Suppressor macrophage treated with lipopolysaccharide for 1 hour (primary cell): Measurements from ENCODE around the gene AOX1.
"Not testable (repeated sequence)": the region's sequence is repeated elsewhere in the genome, so short reads cannot be mapped to it uniquely, and the experiment has no call there.

Source experiments
- DNase-seq, 3 donors: peaks; one replicate each; pipeline ENCODE4 v3.0.0-alpha.2; 2020 to 2022

AOX1 gene

GRCh38 chr2:200603972-200604371 is 18.2 kb downstream of the AOX1 start:
- no peak for DNase-seq

GRCh38 chr2:200604571-200605255 is 18.9 kb downstream of the AOX1 start:
- no peak for DNase-seq

GRCh38 chr2:200608341-200609027 is 22.7 kb downstream of the AOX1 start:
- DNase-seq = no peak

GRCh38 chr2:200609028-200609614 is 23.3 kb downstream of the AOX1 start:
- DNase-seq = no peak

- not testable (repeated sequence) for DNase-seq
Measured at GRCh38 chr2:200610217-200610616, 24.4 kb downstream of the AOX1 start.

- no peak for DNase-seq
Measured at GRCh38 chr2:200613692-200614091, 27.9 kb downstream of the AOX1 start.

GRCh38 chr2:200614249-200614648 is 28.4 kb downstream of the AOX1 start:
- DNase-seq = no peak

- peak; percentile 62 to 66 (median 62) for DNase-seq
Measured at GRCh38 chr2:200615247-200615646, 29.4 kb downstream of the AOX1 start.

GRCh38 chr2:200616193-200616592 is 30.4 kb downstream of the AOX1 start:
- DNase-seq = peak; percentile 14 to 46 (median 31)

- peak in 1 of 3 donors; percentile 15 for DNase-seq
Measured at GRCh38 chr2:200616656-200617055, 30.8 kb downstream of the AOX1 start.

GRCh38 chr2:200617156-200618053 is 31.6 kb downstream of the AOX1 start:
- no peak for DNase-seq

- no peak for DNase-seq
Measured at GRCh38 chr2:200618054-200618419, 32.2 kb downstream of the AOX1 start.

GRCh38 chr2:200618590-200619021 is 32.8 kb downstream of the AOX1 start:
- DNase-seq = peak; percentile 34 to 48 (median 39)

- no peak for DNase-seq
Measured at GRCh38 chr2:200619279-200619678, 33.5 kb downstream of the AOX1 start.

- peak; percentile 33 to 54 (median 44) for DNase-seq
Measured at GRCh38 chr2:200620606-200621390, 35.0 kb downstream of the AOX1 start.

- DNase-seq = no peak
Measured at GRCh38 chr2:200622106-200622505, 36.3 kb downstream of the AOX1 start.

- DNase-seq = peak in 2 of 3 donors; percentile 15 to 26
Measured at GRCh38 chr2:200624026-200624425, 38.2 kb downstream of the AOX1 start.

- DNase-seq = no peak
Measured at GRCh38 chr2:200624658-200625057, 38.8 kb downstream of the AOX1 start.

- no peak for DNase-seq
Measured at GRCh38 chr2:200625282-200625681, 39.5 kb downstream of the AOX1 start.

- peak in 1 of 3 donors; percentile 17 for DNase-seq
Measured at GRCh38 chr2:200625958-200626363, 40.1 kb downstream of the AOX1 start.

GRCh38 chr2:200627110-200627770 is 41.4 kb downstream of the AOX1 start:
- DNase-seq = no peak

GRCh38 chr2:200628461-200628860 is 42.6 kb downstream of the AOX1 start:
- not testable (repeated sequence) for DNase-seq
